Activated CD4-positive, alpha-beta T cell treated with anti-CD3 and anti-CD28 coated beads for 24 hours (primary cell): ENCODE measurements around the gene MAP3K6.
"Not testable (repeated sequence)": the region's sequence is repeated elsewhere in the genome, so short reads cannot be mapped to it uniquely, and the experiment has no call there.

Source experiments
- DNase-seq, 2 donors: peaks; one replicate each; pipeline ENCODE4 v3.0.0-alpha.2; 2020; ENCODE audit warnings: low read depth in 2 of 2

Gene MAP3K6

GRCh38 chr1:27366411-27367159 is at the start of gene MAP3K6:
Gene MAP3K6, minus strand, starts transcription at chr1:27366961. Its CDS starts 364 bp downstream, at chr1:27366597.
- DNase-seq: no peak

- DNase-seq: no peak
Observed at GRCh38 chr1:27414091-27414490, 47.3 kb upstream of the MAP3K6 start.

GRCh38 chr1:27413004-27413403 is 46.2 kb upstream of the MAP3K6 start:
- DNase-seq: no peak

GRCh38 chr1:27412502-27412901 is 45.7 kb upstream of the MAP3K6 start:
- DNase-seq: no peak

- no peak for DNase-seq
Observed at GRCh38 chr1:27410709-27411108, 43.9 kb upstream of the MAP3K6 start.

GRCh38 chr1:27409669-27410068 is 42.9 kb upstream of the MAP3K6 start:
- DNase-seq: no peak

- no peak for DNase-seq
Observed at GRCh38 chr1:27408151-27408550, 41.4 kb upstream of the MAP3K6 start.

GRCh38 chr1:27406791-27407190 is 40.0 kb upstream of the MAP3K6 start:
- not testable (repeated sequence) for DNase-seq

- DNase-seq: no peak
Observed at GRCh38 chr1:27406362-27406680, 39.6 kb upstream of the MAP3K6 start.

GRCh38 chr1:27405598-27406361 is 39.0 kb upstream of the MAP3K6 start:
- DNase-seq: not testable (repeated sequence)

GRCh38 chr1:27405074-27405473 is 38.3 kb upstream of the MAP3K6 start:
- DNase-seq: no peak

- DNase-seq: no peak
Observed at GRCh38 chr1:27403931-27404330, 37.2 kb upstream of the MAP3K6 start.

GRCh38 chr1:27403065-27403726 is 36.4 kb upstream of the MAP3K6 start:
- no peak for DNase-seq

GRCh38 chr1:27402349-27402754 is 35.6 kb upstream of the MAP3K6 start:
- no peak for DNase-seq

GRCh38 chr1:27400963-27401341 is 34.2 kb upstream of the MAP3K6 start:
- no peak for DNase-seq

GRCh38 chr1:27400082-27400962 is 33.6 kb upstream of the MAP3K6 start:
- no peak for DNase-seq

GRCh38 chr1:27399251-27400025 is 32.7 kb upstream of the MAP3K6 start:
- no peak for DNase-seq

- no peak for DNase-seq
Observed at GRCh38 chr1:27398405-27399149, 31.8 kb upstream of the MAP3K6 start.

GRCh38 chr1:27397749-27398148 is 31.0 kb upstream of the MAP3K6 start:
- DNase-seq: no peak

- DNase-seq: no peak
Observed at GRCh38 chr1:27397110-27397509, 30.3 kb upstream of the MAP3K6 start.
